ENCODE results near the gene RIC8A. TPM values are rescaled to one million over a fixed set of nuclear protein-coding genes. Genes with fewer than 3 reads are reported as not detected.
A peak's percentile ranks its signal among the peaks of the same experiment; 100 is the strongest.

The RIC8A gene
- total and polyA plus RNA-seq, 5 experiments from 2014 or later, result 68.6 to 93.4 (median 92.7) TPM

DNA sequence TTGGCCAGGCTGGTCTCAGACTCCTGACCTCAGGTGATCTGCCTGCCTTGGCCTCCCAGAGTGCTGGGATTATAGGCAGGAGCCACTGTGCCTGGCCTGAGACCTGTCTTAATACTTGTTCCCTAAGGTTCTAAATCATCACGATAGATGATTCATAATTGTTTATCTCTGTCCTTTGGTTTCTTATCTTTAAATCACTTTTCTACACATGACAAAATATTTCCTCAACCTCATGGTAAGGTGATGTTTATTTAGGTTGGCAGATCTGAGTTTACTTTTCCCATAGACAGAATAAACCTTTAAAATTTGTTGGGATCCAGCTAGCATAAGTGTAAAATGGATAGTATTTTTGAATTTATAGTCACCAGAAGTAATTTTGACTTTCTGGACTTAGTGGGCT is 32.8 kb downstream of the RIC8A start:
- Mint-ChIP-seq H3K9me3 (no peaks in the 10 kb centered on the region), H3K27me3 (no peaks in the 10 kb centered on the region), H3K27ac (peak overlapping the region in 3 of 10 donors; percentile 1 to 67 (median 65)), H3K4me1 (peaks cover 20 to 54% (median 48%) of the 10 kb centered on the region in 4 donors), H3K36me3 (peaks cover 7 to 62% (median 16%) of the 10 kb centered on the region in 3 donors), H3K4me3 (no peak overlapping the region)
- DNase-seq, result no peak
- POLR2A ChIA-PET, result interaction anchor here (0.6 kb wide), 1 partner anchor 35 kb away, joined by 4 read pairs; no protein-coding TSS in a partner anchor
- ATAC-seq, result no peak

DNA sequence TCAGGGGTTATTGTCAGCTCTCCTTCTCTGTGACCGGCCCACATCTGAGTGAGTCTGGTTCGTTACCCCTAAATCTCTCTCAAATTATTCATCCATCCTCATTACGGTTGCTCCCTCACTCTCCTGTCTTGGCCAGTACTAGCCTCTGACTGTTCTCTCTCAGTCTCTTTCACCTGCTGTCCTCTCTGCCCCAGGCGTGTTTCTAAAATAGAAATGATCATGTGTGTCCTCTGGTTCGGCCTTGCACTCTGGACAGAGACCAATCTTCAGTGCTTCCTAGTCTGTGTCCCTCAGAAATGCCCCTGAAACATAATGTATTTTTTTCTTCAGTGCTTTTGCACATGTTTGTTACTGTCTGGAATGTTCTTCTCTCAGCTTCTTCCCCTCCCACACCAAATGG is 34.1 kb downstream of the RIC8A start:
- POLR2A ChIA-PET, result interaction anchor here (1.1 to 1.2 kb wide), 2 partner anchors 9 to 27 kb away, joined by 3 read pairs; no protein-coding TSS in a partner anchor

DNA sequence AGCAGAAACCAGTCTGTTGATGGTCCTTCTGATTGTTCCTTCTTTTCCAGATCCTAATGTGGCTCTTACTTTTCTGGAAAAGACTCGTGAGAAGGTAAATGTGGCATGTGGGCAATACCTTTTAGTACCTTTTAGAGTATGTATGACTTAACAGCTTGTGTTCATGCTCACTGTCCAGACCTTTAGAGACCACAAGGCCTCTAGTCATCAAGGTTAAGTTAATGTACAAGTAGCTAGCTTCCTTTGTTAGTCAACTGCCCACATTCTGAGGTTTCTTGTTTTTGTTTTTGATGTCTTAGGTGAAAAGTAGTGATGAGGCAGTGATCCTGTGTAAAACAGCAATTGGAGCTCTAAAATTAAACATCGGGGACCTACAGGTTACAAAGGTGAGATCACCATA is 36.9 kb downstream of the RIC8A start:
- ATAC-seq, result no peak
- Mint-ChIP-seq H3K4me1 (peaks cover 13 to 34% (median 18%) of the 10 kb centered on the region in 4 donors), H3K4me3 (no peak overlapping the region), H3K36me3 (peaks cover 5 to 93% (median 36%) of the 10 kb centered on the region in 3 donors), H3K27ac (no peak overlapping the region), H3K27me3 (no peaks in the 10 kb centered on the region), H3K9me3 (no peaks in the 10 kb centered on the region)
- POLR2A ChIA-PET, result interaction anchor here (0.7 to 2.0 kb wide), 2 partner anchors 24 to 52 kb away, joined by 3 to 6 read pairs; no protein-coding TSS in a partner anchor
- DNase-seq, result no peak

More for the DNA sequence above, 34.1 kb downstream of the RIC8A start:
- Mint-ChIP-seq H3K4me1 (peaks cover 16 to 50% (median 42%) of the 10 kb centered on the region in 4 donors), H3K27ac (peak overlapping the region in 7 of 10 donors; percentile 5 to 58 (median 28)), H3K9me3 (no peaks in the 10 kb centered on the region), H3K27me3 (no peaks in the 10 kb centered on the region), H3K36me3 (peaks cover 5 to 75% (median 17%) of the 10 kb centered on the region in 3 donors), H3K4me3 (peak overlapping the region in 1 of 10 donors; percentile 25)
- DNase-seq (no peak), ATAC-seq (no peak)

DNA sequence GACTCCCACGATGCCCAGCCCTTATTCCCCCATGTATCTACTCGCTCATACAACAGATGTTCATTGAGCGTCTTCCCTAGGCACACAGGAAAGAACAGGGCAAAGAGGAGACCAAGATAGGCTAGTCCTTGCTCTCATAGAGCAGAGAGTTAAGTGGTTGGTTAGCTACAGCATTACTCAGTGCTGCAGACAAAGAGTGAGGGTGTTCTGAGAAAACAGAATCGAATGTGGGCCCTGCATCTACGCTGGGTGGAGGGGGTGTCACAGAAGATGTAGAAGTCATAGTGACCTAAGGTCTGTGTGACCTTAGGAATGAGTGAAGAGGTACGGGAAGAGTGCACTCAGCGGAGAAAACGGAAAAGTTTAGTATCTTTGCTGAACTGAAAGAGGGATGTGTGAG is 41.6 kb downstream of the RIC8A start:
- Mint-ChIP-seq H3K27me3 (no peaks in the 10 kb centered on the region), H3K4me1 (peaks cover 9 to 19% (median 10%) of the 10 kb centered on the region in 4 donors), H3K27ac (peak overlapping the region in 4 of 10 donors; percentile 4 to 57 (median 21)), H3K4me3 (no peak overlapping the region), H3K36me3 (peaks cover 5 to 90% (median 37%) of the 10 kb centered on the region in 3 donors), H3K9me3 (no peaks in the 10 kb centered on the region)
- ATAC-seq (no peak), DNase-seq (no peak)
- POLR2A ChIA-PET, result interaction anchor here (1.0 to 16.4 kb wide), 5 partner anchors 13 to 200 kb away, joined by 4 to 229 read pairs (median 11); partner anchors contain the start of genes BET1L, NLRP6, PGGHG and PSMD13

DNA sequence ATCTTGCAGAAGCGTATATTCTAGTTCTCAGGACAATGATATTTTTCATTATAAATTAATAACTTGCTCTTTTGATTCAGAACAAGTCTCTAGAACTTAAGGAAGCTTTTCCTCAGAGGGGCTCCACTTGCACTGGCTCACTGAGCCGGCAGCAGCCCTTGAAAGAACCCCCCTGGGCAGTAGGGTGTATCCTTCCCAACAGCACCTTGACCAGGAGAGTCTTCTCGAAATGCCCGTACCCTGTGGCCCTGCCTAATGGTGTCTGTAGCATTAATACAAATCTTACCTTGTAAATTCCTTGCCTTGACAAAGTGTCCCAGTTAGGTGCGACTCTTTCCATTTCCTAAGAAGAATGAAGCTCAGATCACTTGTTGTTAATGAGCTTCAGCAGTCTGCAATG is 42.8 kb downstream of the RIC8A start:
- H3K27ac Mint-ChIP-seq, result peak overlapping the region in 6 of 10 donors; percentile 67 to 96 (median 87)
- no peak overlapping the region for H3K4me3 Mint-ChIP-seq
- peaks cover 8 to 19% (median 9%) of the 10 kb centered on the region in 4 donors for H3K4me1 Mint-ChIP-seq
- H3K9me3 Mint-ChIP-seq, result no peaks in the 10 kb centered on the region
- peaks cover 2 to 79% (median 35%) of the 10 kb centered on the region in 3 donors for H3K36me3 Mint-ChIP-seq
- POLR2A ChIA-PET, result interaction anchor here (0.9 to 16.4 kb wide), 22 partner anchors 9 to 200 kb away, joined by 3 to 229 read pairs (median 6); partner anchors contain the start of genes BET1L, NLRP6, PGGHG and PSMD13
- ATAC-seq, result no peak
- no peak for DNase-seq
- H3K27me3 Mint-ChIP-seq, result no peaks in the 10 kb centered on the region

DNA sequence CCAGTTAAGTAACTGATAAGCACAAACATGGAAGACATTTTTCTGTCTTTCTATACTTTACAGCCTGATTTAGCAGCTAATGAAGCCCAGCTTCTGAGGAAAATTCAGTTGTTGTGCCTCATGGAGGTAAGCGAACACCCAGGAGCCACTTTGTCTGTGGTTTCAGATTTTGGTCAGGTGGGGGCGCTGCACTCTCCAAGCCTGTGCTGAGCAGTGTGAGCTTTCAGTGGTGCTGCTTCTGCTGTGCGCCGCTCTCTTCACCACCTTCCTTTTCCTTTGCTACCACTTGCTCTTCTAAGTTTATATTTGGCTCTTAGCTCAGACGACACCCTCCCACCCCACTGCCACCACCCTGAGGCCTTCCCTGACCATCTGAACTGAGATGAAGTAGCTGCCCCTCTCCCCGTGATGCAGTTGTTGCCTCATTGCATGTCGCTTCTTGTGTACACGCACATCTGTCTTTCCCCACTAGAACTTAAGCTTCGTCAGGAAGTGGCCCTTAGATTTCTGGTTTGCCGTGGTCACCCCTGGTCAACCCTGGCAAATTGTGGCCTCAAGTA is 43.3 kb downstream of the RIC8A start:
- ATAC-seq (peak; percentile 99 to 100), DNase-seq (peak; percentile 74 to 91 (median 84))
- H3K27me3 Mint-ChIP-seq, result no peaks in the 10 kb centered on the region
- POLR2A ChIA-PET, result interaction anchor here (0.9 to 16.4 kb wide), 23 partner anchors 9 to 200 kb away, joined by 3 to 229 read pairs (median 5); partner anchors contain the start of genes BET1L, NLRP6, PGGHG and PSMD13
- H3K36me3 Mint-ChIP-seq, result peaks cover 0 to 74% (median 35%) of the 10 kb centered on the region in 3 donors
- peak overlapping the region in 2 of 10 donors; percentile 23 to 37 for H3K4me3 Mint-ChIP-seq
- H3K4me1 Mint-ChIP-seq, result peaks cover 9 to 20% (median 10%) of the 10 kb centered on the region in 4 donors
- H3K9me3 Mint-ChIP-seq, result no peaks in the 10 kb centered on the region
- H3K27ac Mint-ChIP-seq, result peak overlapping the region in 9 of 10 donors; percentile 67 to 96 (median 88)

GRCh38 chr11:251550-251949 is 44.0 kb downstream of the RIC8A start:
- Mint-ChIP-seq H3K27me3 (no peaks in the 10 kb centered on the region), H3K4me3 (no peak overlapping the region), H3K4me1 (peaks cover 9 to 18% (median 10%) of the 10 kb centered on the region in 4 donors), H3K27ac (peak overlapping the region in 5 of 10 donors; percentile 57 to 75 (median 63)), H3K9me3 (no peaks in the 10 kb centered on the region), H3K36me3 (peaks cover 0 to 67% (median 33%) of the 10 kb centered on the region in 3 donors)
- peak in 1 of 10 donors; percentile 16 for DNase-seq
- POLR2A ChIA-PET, result interaction anchor here (1.0 to 16.4 kb wide), 18 partner anchors 16 to 199 kb away, joined by 3 to 229 read pairs (median 6); partner anchors contain the start of genes BET1L, NLRP6, PGGHG and RIC8A
- no peak for ATAC-seq

- peaks cover 9 to 16% (median 11%) of the 10 kb centered on the region in 4 donors for H3K4me1 Mint-ChIP-seq
- no peaks in the 10 kb centered on the region for H3K27me3 Mint-ChIP-seq
- H3K27ac Mint-ChIP-seq, result peak overlapping the region in 5 of 10 donors; percentile 11 to 59 (median 25)
- H3K4me3 Mint-ChIP-seq, result no peak overlapping the region
- H3K36me3 Mint-ChIP-seq, result peaks cover 0 to 55% (median 23%) of the 10 kb centered on the region in 3 donors
- DNase-seq (no peak), ATAC-seq (no peak)
- no peaks in the 10 kb centered on the region for H3K9me3 Mint-ChIP-seq
- POLR2A ChIA-PET, result interaction anchor here (2.1 to 16.4 kb wide), 4 partner anchors 15 to 107 kb away, joined by 7 to 229 read pairs (median 26); partner anchors contain the start of genes NLRP6 and PGGHG
Measured at GRCh38 chr11:252666-253065, 45.2 kb downstream of the RIC8A start.

DNA sequence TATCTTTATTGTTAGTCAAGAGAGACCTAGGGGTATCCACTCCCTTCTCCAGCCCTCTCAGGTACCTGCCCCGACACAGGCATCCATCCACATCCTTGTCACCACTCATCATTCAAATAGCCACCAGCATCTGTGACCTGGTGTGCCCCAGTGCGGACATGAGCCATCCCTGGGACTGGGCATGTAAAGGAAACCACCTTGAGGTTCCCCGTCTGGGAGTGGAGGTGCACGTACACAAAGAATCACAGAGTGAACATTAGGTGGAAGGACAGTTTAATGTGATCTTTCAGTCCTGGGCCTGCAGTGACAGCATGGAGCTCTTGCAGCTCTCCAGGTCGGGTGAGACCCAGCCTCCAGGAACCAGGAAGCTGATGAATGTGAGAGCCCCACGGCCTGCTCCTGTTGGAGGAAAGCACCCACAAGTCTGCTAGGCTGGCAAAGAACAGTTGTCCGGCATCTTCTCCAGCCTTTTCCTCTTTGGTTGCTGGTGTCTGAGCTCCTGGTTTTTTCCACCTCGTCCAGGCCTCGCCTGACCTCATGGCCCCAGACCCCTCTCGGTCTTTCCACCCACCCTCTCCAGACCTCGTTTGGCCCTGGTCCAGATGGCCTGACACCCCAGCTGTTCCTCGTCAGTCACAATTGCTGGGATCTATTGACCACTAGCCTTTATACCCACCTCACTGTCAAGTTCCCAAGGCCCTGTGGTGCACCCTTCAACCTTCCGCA is 45.8 kb downstream of the RIC8A start:
- no peak for ATAC-seq
- POLR2A ChIA-PET, result interaction anchor here (1.0 to 16.4 kb wide), 3 partner anchors 14 to 44 kb away, joined by 3 to 229 read pairs (median 42); partner anchors contain the start of genes NLRP6 and PGGHG
- H3K27ac Mint-ChIP-seq, result peak overlapping the region in 5 of 10 donors; percentile 20 to 69 (median 62)
- no peaks in the 10 kb centered on the region for H3K9me3 Mint-ChIP-seq
- H3K4me1 Mint-ChIP-seq, result peaks cover 9 to 17% (median 13%) of the 10 kb centered on the region in 4 donors
- peaks cover 0 to 49% (median 18%) of the 10 kb centered on the region in 3 donors for H3K36me3 Mint-ChIP-seq
- no peak for DNase-seq
- peaks cover 0 to 2% (median 0%) of the 10 kb centered on the region in 5 donors for H3K27me3 Mint-ChIP-seq
- H3K4me3 Mint-ChIP-seq, result no peak overlapping the region

DNA sequence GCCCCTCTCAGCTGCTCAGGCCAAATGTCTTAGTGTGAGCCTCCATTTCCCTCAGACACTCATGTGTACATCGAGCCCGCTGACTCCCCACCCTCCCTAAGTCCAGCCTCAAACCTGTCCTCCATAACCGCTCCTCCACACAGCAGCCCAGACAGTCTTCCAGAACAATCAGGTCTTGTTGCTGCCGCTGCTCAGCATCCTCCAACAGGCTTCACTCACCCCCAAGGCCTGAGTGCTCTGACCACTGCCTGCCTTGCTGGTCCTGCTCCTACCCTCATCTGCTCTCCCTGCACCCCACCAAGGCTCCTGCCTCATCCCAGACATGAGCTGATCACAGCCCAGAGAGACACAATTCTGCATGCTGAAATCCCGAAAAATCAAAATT is 46.4 kb downstream of the RIC8A start:
- Mint-ChIP-seq H3K4me3 (no peak overlapping the region), H3K36me3 (peaks cover 0 to 43% (median 17%) of the 10 kb centered on the region in 3 donors), H3K4me1 (peaks cover 9 to 19% (median 13%) of the 10 kb centered on the region in 4 donors), H3K9me3 (no peaks in the 10 kb centered on the region), H3K27ac (peak overlapping the region in 4 of 10 donors; percentile 52 to 69 (median 59)), H3K27me3 (peaks cover 0 to 2% (median 0%) of the 10 kb centered on the region in 5 donors)
- no peak for ATAC-seq
- no peak for DNase-seq
- POLR2A ChIA-PET, result interaction anchor here (1.0 to 16.4 kb wide), 4 partner anchors 14 to 114 kb away, joined by 3 to 229 read pairs (median 22); partner anchors contain the start of genes NLRP6 and PGGHG

DNA sequence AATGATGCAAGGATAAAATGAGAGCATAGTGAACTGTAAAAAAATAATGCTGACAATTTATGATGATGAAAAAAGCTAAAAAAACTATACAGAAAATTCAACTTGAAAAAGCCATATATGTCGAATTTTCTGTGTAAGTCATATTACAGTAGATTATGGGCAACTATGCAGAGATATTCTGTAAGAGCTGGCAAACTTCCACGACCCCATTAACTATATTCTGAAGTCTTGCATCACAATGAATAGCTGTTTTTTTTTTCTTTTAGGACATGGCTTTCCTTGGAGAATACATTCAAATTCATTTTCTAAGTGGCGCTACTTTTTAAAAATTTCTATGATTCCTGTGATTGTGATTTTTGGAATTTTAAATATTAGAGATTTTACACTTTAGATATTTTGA is 47.7 kb downstream of the RIC8A start:
- Mint-ChIP-seq H3K27me3 (peaks cover 0 to 2% (median 0%) of the 10 kb centered on the region in 5 donors), H3K4me3 (no peak overlapping the region), H3K9me3 (no peaks in the 10 kb centered on the region), H3K4me1 (peaks cover 8 to 29% (median 14%) of the 10 kb centered on the region in 4 donors), H3K36me3 (peaks cover 0 to 32% (median 14%) of the 10 kb centered on the region in 3 donors), H3K27ac (no peak overlapping the region)
- ATAC-seq, result no peak
- POLR2A ChIA-PET, result interaction anchor here (1.1 to 16.4 kb wide), 4 partner anchors 12 to 196 kb away, joined by 3 to 229 read pairs (median 22); partner anchors contain the start of genes NLRP6 and PGGHG
- no peak for DNase-seq

DNA sequence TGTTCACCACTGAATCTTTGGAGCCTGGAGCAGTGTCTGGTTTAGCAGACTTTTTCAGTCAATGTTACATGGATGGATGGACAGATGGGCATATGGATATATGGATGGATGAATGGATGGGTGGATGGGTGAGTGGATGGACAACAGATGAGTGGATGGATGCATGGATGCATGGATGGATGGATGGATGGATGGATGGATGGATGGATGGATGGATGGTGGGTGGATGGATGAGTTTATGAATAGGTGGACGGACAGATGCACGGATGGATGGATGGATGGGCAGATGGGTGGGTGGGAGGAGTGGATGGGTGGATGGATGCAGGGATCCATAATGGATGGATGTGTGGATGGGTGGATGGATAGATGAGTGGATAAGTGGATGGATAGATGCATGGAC is 48.3 kb downstream of the RIC8A start:
- peaks cover 7 to 25% (median 9%) of the 10 kb centered on the region in 4 donors for H3K4me1 Mint-ChIP-seq
- no peak for ATAC-seq
- no peak for DNase-seq
- H3K9me3 Mint-ChIP-seq, result no peaks in the 10 kb centered on the region
- peaks cover 0 to 27% (median 11%) of the 10 kb centered on the region in 3 donors for H3K36me3 Mint-ChIP-seq
- POLR2A ChIA-PET, result interaction anchor here (6.6 to 16.4 kb wide), 2 partner anchors 12 to 29 kb away, joined by 42 to 229 read pairs; partner anchors contain the start of genes NLRP6 and PGGHG
- no peak overlapping the region for H3K4me3 Mint-ChIP-seq
- peak overlapping the region in 3 of 10 donors; percentile 20 to 57 (median 46) for H3K27ac Mint-ChIP-seq
- H3K27me3 Mint-ChIP-seq, result peaks cover 0 to 2% (median 0%) of the 10 kb centered on the region in 5 donors

All from naive thymus-derived CD8-positive, alpha-beta T cell (primary cell).